Measurements from ENCODE around the gene NKX1-2. TPM values are rescaled to one million over a fixed set of nuclear protein-coding genes. Genes with fewer than 3 reads are reported as not detected.

NKX1-2 gene
- total and polyA plus RNA-seq, 2 of the 8 experiments (the other 6 are each of a cell fraction or from before 2014, with no cell fraction given), result 12.7 to 34.9 TPM

- TF ChIP-seq BCL11A (IDR thresholded peaks at IDR 0.05; ENCODE audit: low read depth in 2 of 2, low read length in 2 of 2), result no peak
- TF ChIP-seq USF2 (IDR thresholded peaks at IDR 0.05; ENCODE audit: low read length), result no peak
- TF ChIP-seq, protein P1, sequence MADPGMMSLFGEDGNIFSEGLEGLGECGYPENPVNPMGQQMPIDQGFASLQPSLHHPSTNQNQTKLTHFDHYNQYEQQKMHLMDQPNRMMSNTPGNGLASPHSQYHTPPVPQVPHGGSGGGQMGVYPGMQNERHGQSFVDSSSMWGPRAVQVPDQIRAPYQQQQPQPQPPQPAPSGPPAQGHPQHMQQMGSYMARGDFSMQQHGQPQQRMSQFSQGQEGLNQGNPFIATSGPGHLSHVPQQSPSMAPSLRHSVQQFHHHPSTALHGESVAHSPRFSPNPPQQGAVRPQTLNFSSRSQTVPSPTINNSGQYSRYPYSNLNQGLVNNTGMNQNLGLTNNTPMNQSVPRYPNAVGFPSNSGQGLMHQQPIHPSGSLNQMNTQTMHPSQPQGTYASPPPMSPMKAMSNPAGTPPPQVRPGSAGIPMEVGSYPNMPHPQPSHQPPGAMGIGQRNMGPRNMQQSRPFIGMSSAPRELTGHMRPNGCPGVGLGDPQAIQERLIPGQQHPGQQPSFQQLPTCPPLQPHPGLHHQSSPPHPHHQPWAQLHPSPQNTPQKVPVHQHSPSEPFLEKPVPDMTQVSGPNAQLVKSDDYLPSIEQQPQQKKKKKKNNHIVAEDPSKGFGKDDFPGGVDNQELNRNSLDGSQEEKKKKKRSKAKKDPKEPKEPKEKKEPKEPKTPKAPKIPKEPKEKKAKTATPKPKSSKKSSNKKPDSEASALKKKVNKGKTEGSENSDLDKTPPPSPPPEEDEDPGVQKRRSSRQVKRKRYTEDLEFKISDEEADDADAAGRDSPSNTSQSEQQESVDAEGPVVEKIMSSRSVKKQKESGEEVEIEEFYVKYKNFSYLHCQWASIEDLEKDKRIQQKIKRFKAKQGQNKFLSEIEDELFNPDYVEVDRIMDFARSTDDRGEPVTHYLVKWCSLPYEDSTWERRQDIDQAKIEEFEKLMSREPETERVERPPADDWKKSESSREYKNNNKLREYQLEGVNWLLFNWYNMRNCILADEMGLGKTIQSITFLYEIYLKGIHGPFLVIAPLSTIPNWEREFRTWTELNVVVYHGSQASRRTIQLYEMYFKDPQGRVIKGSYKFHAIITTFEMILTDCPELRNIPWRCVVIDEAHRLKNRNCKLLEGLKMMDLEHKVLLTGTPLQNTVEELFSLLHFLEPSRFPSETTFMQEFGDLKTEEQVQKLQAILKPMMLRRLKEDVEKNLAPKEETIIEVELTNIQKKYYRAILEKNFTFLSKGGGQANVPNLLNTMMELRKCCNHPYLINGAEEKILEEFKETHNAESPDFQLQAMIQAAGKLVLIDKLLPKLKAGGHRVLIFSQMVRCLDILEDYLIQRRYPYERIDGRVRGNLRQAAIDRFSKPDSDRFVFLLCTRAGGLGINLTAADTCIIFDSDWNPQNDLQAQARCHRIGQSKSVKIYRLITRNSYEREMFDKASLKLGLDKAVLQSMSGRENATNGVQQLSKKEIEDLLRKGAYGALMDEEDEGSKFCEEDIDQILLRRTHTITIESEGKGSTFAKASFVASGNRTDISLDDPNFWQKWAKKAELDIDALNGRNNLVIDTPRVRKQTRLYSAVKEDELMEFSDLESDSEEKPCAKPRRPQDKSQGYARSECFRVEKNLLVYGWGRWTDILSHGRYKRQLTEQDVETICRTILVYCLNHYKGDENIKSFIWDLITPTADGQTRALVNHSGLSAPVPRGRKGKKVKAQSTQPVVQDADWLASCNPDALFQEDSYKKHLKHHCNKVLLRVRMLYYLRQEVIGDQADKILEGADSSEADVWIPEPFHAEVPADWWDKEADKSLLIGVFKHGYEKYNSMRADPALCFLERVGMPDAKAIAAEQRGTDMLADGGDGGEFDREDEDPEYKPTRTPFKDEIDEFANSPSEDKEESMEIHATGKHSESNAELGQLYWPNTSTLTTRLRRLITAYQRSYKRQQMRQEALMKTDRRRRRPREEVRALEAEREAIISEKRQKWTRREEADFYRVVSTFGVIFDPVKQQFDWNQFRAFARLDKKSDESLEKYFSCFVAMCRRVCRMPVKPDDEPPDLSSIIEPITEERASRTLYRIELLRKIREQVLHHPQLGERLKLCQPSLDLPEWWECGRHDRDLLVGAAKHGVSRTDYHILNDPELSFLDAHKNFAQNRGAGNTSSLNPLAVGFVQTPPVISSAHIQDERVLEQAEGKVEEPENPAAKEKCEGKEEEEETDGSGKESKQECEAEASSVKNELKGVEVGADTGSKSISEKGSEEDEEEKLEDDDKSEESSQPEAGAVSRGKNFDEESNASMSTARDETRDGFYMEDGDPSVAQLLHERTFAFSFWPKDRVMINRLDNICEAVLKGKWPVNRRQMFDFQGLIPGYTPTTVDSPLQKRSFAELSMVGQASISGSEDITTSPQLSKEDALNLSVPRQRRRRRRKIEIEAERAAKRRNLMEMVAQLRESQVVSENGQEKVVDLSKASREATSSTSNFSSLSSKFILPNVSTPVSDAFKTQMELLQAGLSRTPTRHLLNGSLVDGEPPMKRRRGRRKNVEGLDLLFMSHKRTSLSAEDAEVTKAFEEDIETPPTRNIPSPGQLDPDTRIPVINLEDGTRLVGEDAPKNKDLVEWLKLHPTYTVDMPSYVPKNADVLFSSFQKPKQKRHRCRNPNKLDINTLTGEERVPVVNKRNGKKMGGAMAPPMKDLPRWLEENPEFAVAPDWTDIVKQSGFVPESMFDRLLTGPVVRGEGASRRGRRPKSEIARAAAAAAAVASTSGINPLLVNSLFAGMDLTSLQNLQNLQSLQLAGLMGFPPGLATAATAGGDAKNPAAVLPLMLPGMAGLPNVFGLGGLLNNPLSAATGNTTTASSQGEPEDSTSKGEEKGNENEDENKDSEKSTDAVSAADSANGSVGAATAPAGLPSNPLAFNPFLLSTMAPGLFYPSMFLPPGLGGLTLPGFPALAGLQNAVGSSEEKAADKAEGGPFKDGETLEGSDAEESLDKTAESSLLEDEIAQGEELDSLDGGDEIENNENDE (IDR thresholded peaks at IDR 0.05; ENCODE audit: insufficient replicate concordance, low read length), result no peak
- no peak for TF ChIP-seq SP1 (IDR thresholded peaks at IDR 0.05; ENCODE audit: low read depth, low read length)
Measured at GRCh38 chr10:124468624-124469023, 18.8 kb upstream of the NKX1-2 start (continued).

All from H1 (cell line).